GM12873 (cell line): ENCODE results near the gene PNMA5.

Source experiments
- TF ChIP-seq, protein P1 (sequence below): IDR thresholded peaks from 2 replicates; pipeline ENCODE4 v1.5.1; 2012; ENCODE audit warnings: low read depth, mild to moderate bottlenecking, moderate library complexity, low read length, control low read depth; ENCODE audit not compliant: insufficient read depth; ENCODE audit errors: missing control alignments

Gene PNMA5

DNA sequence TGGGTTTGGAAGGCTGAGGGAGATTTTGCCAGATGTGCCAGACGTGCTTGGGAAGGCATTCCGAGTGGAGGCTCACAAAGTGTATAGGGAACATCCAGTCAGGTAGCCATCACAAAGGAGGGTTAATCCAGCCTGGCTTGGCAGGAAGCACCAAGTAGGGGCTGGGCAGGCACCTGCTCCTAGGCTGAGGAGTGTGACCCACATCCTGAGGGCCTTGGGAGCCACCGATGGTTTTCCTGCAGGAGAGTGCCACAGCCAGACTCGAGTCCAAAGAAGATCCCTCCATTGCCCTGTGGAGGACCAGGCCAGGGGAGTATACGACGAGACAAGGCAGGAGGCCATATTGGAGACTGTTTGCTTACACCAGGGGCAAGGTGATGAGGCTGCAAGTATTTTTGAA is 47.2 kb downstream of the PNMA5 start:
- TF ChIP-seq, protein P1, sequence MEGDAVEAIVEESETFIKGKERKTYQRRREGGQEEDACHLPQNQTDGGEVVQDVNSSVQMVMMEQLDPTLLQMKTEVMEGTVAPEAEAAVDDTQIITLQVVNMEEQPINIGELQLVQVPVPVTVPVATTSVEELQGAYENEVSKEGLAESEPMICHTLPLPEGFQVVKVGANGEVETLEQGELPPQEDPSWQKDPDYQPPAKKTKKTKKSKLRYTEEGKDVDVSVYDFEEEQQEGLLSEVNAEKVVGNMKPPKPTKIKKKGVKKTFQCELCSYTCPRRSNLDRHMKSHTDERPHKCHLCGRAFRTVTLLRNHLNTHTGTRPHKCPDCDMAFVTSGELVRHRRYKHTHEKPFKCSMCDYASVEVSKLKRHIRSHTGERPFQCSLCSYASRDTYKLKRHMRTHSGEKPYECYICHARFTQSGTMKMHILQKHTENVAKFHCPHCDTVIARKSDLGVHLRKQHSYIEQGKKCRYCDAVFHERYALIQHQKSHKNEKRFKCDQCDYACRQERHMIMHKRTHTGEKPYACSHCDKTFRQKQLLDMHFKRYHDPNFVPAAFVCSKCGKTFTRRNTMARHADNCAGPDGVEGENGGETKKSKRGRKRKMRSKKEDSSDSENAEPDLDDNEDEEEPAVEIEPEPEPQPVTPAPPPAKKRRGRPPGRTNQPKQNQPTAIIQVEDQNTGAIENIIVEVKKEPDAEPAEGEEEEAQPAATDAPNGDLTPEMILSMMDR, result no peak

DNA sequence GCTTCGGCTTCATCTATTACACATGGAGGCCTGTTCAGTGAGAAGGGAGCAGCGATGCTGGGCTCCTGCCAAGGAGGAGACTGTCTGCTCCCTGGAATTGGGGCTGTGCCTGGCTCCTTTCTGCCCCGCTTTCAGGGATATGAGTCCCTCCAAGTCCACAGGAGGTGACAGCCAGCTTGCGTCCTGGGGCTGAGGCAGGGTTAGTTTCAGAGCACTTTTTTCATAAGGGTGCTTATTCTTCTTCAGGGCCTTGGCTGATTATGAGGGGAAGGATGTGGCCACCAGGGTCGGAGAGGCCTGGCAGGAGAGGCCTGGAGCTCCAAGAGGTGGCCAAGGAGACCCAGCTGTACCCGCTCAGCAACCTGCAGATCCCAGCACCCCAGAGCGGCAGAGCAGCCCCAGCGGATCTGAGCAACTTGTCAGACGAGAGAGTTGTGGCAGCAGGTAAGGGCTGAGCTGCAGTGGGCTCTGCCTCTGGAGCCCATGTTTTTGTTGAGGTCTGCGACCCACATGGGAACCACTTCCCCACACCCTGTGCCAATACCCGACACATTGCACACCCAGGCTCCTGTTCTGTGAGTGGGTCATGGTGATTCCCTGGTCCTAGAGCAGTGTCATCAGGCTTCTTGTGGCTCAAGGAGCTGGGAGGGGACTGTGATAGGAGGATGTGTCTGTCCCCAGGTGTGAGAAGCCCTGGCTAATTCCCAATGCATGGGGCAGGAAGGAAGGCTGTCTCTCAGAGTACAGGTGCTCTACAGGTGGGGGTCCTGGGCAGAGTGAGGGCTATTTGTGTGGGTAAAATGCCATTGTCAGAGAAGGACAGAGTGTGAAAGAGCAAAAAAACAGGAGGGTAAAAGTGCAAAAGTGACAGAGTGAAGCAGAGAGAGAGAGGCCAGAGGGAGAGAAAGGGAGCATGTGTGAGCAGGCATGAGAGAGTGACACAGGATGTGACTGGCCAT is 48.6 kb downstream of the PNMA5 start:
- TF ChIP-seq, protein P1, result no peak

DNA sequence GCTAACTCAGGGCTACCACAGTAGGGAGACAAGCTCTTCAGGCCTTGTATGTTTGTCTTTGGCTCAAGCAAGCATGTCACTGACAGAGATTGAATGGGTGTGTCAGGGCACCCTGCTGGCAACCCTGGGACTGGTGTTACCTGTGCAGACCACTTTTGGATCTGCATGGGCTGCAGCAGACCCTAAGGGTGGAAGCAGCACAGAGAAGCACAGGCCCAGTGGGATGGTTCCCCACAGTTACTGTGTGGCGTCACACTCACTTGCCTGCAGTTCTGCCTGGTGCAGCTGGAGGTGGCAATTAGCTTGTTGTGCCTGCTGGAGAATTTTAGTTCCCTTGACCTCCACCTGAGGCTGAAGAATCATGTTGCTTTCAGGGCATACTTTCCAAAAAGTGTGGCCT is 50.1 kb downstream of the PNMA5 start:
- TF ChIP-seq, protein P1, result no peak

DNA sequence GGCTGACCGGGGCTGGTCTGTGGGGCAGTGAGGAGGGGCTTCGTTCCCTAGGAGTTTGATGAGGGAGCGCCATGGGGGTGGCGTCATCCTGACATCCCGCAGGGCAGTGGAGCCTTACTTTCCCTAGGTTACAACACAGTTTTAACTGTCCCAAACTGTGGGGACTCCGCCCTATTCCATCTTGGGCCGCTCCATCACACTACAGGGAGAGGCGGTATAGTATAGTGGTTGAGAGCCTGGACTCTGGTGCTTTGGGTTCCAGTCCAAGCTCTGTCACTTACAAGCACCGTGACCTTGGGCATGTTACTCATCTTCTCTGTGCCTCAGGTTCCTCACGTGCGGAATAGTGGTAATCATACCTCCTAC is 51.9 kb downstream of the PNMA5 start:
- TF ChIP-seq, protein P1, result no peak

DNA sequence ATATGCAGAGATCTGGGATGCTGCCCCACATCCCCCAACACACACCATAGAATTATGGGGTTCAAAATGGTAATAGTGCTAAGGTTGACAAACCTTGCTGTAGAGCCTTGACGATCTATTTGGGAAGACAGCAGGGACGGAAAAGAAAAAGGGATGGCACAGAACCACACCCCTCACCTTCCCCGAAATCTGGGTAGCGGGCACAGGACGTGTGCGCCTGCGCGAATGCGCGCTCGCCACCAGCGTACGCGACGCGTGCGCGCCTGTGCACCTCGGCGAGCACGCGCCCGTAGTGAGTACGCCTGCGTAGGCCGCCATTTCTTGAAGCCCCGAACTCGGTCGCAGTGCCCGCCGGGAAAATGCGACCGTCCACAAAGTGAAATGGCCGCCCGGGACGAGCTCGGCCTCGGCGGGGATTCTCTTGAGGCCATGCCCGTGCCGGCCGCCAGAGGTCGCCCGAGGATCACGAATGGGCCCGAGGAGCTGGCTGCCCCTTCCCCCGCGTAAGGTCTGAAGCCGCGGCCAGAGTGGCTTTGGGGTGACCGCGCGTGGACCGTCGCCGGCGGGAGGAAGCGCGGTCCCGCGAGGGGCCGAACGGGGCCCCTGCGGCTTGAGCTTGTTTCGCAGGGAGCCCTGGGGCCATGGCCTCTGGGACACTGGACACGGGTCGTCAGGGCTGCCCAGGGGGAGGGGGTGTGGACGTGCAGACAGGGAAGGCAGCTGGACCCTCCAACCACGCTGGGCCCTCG is 52.4 kb downstream of the PNMA5 start:
- TF ChIP-seq, protein P1, result peak; percentile 64
